HG02763 (cell line): ENCODE measurements around the gene KNSTRN.

ENCODE experiments used
- ATAC-seq: cut with Tn5 transposase; IDR thresholded peaks from one replicate; pipeline ENCODE4 v1.9.1; 2021; ENCODE audit warnings: mild to moderate bottlenecking, moderate library complexity; ENCODE audit not compliant: unreplicated experiment

The KNSTRN gene

DNA sequence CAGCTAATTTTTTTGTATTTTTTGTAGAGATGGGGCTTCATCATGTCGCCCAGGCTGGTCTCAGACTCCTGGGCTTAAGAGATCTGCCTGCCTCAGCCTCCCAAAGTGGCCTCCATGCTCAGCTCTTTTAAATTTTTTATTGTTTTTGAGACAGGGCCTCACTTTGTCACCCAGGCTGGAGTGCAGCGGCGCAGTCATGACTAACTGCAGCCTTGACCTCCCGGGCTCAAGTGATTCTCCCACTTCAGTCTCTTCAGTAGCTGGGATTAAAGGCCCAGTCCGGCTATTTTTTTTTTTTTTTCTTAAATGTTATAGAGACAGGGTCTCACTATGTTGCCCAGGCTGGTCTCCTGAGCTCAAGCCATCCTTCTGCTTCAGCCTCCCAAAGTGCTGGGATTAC, 43.2 kb downstream of the KNSTRN start:
- ATAC-seq, result no peak

DNA sequence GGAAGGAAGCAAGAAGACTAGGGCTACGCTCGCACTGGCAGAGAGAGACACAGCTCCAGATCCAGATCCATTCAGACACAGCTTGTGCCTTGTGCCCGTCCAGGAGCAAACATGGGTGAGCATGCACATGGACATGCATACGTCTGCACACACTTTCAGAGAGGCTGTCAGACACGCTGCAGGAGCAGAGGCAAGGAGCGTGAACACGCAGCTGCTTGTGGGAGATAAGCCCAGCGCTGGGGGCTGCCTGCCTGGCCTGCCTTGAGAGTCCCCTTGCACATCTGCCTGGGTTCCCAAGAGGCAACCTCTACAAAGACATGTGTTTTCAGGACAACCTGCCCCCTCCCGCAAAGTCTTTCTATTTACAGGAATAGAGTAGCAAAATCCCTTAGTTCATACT, 44.7 kb downstream of the KNSTRN start:
- ATAC-seq, result no peak

DNA sequence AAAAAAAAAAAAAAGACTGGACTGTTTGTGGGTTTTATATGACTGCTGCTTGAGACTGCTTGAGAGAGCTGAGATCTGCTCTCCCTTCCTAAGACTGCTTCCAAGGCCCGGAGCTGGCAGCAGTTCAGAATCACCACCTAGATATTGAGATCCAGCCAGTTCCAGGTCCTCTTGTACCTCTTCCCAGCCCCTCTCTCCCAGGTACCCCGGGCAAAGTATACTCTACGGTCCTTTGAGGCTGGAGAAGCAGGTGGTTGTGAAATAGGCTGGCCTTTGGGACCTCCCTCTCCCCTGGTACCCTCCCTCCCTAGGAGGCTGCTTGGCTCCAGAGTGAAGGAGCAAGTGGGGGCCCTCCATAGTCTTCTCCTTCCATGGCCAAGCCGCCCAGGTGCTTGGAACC, 45.7 kb downstream of the KNSTRN start:
- no peak for ATAC-seq

DNA sequence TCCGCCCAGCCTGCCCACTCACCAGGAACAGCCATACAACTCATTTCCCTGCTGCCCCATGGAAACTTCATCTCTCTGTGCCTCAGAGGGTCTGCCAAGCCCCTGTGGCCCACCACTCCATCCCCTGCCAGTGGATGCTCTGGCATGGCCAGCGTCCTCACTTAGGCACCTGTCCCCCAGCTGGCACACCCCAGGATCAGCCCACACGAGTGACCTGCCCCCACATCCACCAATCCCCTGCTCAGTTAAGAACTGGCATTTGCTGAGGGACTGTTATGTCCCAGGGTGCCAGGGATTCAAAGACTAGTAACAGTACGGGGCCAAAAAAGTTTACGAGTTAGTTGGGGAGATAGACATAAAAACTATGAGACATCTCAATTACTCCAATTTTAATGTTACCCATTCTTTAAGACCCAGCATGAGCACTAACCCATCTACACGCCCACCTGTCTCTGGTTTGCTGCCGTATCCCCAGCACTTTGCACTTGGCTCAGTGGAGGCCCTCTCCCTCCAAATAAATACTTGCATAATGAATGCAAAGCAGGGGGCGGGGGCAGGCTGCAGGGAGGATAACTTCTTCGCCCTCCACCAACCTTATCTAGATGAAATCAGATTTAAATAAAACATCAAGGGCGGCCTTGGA, 46.7 kb downstream of the KNSTRN start:
- no peak for ATAC-seq

DNA sequence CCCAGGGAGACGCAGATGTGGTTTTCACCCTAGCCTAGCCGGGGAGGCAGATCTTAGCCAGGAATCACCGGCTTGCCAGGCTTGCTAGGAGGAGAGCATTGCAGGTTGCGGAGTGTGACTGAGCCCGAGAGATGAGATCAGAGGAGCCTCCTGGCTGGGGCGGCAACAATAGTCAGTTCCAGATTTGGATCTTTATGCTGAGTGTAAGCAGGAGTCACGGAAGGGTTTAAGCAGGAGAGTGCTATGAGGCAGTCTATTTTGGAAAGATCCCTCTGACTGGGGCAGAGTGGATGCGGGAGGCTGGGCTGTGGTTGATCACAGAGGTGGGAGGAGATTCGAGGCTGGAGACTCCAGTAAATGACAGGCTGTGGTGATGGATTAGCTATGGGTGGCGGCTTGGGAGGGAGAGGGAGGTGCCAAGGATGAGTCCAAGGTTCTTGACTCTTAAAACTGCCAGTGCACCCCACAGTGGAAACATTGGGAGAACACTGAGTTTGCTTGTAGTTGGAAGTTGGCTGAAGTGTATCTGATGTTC, 47.8 kb downstream of the KNSTRN start:
- no peak for ATAC-seq

DNA sequence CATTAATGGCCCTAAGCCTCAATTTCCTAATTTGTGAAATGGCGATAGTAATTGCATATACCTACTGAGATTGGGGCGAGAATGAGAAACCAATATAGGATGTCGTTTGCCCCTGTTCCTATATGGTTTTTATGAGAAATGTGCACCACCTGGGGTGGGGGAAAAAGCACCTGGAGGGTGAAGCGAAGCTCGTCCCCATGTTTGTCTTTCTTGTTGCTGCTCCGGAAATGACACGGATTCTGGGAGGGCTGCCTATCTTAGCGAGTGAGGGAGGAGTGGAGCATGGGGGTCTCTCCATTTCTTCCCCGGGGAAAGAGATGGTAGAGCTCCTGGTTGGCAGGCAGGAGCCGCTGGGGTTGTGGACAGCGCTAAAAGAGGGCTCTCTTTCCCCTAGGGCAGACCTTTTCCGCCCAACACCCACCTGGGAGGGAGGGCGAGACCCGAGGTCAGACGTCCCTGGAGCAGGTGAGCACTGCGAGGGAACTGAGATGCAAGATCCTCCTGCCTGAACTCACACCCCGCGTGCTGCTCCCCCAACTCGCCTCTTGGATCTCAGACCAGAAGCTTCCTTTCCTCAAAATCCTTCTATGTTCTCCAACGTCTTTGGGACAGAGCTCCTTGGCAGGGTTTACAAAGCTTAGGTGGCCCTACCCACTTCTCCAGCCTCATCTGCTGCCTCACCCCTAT, 52.6 kb downstream of the KNSTRN start:
- no peak for ATAC-seq

DNA sequence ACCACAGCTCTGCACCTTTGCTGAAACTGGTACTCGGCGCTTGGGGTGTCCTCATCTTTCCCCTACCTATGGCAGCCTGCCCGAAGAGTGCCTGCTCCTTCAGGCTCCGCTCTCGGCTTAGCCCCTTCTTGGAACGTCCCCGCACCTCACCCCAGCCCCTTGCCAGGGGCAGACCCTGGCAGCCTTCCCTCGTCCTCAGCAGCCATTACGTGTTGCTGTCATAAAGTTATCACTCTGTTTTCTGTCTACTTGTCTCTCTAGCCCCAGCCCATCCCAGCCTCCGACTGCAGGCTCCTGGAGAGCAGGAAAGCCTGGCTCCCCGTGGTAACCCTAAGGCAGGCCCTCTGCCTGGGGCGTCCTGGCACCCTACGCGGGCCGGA, 53.2 kb downstream of the KNSTRN start:
- ATAC-seq, result no peak

DNA sequence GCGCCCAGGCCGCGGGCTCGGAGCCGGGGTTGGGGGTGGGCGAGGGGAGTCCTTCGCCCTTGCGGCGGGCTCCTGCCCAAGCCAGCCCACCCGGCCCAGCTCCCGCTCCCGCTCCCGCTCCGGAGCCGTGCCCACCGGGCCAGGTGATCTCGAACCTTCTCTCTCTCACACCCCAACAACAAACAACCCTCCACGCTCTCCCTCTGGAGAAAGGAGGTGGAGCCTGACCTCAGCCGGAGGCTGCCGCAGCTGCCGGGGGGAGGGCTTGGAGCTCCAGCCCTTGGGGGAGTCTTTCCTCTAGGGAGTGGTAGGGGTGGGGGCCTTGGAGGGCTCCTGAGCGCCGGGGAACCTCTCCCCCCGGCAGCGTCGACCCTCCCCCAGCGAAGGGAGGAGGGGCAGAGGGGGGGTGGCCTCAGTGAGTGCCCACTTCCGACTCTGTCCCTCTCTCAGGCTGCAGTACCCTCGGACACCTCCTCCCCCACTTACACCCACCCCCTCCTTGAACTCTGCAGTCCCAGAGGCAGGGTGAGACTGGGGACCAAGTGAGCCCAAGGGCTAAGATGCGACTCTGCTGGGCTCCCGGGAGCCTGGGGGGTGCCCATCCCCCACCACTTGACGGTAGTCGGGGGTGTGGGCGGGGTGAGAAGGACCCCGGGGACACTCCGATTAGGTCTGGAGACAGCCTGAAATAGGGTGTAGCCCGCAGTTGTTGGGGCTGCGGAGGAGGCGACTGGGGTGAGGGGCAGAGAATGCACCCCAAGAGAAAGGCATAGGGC, 53.8 kb downstream of the KNSTRN start:
- ATAC-seq, result no peak

DNA sequence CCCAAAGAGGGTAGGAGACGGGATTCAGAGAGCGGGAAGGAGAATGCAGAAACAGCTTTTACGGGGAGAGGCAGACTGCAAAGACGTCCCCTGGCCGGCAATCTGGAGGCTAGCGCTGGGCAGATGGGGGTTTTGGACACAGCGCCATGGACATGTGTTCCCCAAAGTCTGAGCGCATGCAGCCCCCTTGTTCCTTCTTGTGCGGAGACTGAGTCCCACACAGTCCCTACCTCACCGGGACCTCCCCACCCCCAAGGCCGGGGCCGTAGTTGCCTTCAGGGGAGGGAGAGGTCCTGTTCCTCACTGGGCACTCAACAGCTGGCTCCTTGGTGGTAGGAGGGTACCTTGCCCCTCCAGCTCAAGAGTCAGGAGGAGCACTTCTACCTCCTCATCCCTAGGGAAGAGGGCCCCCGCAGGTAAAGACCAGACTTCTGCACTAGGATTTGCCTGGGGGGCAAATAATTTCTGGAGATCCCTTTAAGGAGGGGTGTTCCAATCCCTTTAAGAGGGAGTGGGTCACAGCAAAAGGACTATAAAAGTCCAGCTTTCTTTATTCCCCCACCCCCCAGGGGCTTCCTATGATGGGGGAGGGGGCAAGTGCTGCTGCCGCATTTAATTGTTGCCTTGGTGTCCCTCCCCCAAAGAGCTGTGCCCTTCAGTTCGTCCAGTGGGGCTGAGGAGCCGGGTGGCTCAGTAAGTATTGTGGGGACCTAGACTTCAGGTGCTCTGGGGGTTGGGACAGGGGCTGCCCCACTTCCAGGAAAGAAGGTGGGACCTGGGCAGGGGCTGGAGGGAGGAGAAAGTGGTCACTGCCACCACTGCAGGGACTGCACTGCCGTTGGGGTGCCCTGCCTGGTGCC, 54.6 kb downstream of the KNSTRN start:
- ATAC-seq, result no peak

DNA sequence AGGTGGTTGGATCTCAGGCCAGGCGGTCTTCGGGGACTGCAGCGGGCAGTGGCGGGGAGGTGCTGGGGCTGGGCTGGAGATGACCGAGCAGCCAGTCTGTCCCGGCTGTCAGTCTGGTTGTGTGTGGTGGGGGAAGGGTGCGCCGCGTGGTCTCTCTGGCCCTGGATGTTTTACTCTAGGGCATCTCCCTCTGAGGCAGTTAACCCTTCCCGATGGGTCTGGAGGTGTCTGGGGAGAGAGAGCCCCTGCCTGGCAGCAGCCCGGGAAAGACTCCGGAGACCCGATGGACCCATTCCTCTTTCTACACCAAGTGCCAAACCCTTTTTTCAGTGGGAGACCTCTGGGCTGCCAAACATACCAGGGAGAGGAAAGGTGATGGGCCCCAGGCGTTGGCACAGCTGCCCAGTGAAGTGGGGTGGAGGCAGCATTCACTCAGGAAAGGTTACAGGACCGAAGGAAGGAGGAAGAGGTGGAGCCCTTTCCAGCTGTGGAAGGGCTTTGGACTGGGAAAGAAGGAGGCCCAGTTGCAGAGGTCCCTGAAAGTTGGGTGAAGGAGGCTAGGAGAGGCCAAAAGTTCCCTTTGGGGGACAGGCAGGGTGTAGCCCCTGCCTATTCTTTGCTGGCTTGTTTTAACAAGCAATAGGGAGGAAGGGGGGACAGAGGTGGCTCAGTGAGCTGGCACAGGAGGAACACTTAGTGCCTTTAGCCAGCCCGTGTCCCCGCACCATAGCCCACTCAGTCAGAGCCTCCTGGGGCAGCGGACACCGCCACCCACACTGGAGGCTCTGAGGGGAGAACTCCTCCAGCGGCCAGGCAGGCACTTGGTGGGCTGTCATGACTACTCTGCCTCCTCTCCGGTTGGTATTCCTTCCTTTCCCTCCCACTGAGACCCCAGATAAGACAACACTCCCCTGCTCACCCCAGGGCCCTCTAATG, 55.5 kb downstream of the KNSTRN start:
- ATAC-seq, result no peak

DNA sequence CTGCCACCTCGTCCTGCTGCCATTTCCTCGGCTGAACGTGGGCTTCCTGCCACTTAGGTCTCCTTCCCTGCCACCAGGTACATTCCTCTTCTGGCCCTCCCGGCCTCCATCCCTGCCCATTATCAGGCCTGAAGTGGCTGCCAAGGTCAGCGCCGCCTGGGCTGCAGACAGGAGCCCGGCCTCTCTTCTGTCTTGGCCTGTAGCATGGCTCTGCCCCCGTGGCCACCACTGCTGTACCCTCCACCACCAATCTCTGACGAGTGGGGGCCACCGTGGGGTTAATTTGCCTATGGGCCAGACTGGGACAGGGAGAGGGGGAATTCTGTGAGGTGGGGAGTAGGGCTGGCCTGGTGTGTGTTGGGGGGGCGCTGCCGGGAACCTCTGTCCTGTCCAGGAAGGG, 56.2 kb downstream of the KNSTRN start:
- ATAC-seq, result no peak

DNA sequence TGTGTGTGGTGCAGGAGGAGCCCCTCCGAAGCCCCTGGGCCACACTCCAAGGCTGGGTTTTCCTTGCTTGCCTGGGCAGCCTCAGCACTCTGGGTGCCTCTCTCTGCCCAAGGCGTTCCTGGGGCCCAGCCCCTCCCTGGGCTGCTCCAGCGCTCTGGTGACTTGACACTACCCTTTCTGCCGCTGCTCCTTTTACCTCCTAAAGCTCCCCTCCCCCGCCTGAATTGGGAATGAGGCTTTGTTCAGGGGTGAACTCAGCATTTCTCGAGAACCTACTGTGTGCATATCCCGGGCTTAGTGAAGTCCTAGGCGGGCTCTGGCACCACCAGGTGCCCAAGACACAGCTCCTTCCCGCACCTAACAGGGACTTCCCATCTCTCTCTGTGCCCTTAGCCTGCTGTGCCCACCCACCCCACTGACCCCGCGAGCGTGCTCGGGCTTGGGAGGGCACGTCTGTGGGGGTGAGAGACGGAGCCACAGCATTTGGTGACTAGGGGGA, 57.0 kb downstream of the KNSTRN start:
- no peak for ATAC-seq

DNA sequence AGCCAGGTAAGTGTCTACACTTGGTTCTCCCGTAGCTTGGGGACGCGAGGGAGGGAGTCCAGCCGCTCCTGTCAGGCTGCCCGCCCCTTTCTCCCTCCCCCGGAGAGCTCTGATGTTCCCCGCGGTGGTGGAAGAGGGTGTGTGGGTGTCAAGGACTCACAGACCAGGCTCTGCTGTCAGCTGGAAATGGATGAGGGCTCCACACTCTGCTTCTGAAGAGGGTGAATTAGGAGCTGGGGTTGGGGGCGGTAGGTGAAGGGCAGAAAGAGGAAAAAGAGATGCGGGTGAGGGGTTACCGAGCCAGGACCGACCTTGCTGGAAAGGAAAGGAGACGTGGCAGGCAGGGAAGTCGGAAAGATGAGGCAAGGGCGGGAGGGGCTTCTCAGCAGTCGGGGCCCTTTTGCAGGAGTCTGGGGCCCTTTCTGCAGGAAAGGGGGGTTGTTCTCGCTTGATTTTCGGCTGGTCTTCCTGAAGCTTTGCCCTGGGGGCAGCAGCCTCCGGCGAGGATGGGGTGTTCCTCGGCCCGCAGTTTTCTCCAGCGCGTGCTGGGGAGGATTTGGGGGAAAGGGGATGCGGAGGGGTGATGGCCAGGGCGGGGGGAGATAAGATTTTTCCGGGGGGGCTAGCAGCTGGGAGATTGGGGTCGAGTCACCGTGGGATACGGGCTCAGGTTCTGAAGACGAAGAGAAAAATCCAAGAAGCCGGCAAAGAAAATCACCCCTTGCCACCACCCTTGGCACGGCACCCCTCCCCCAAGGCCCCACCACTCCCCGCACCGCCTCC, 57.6 kb downstream of the KNSTRN start:
- no peak for ATAC-seq

DNA sequence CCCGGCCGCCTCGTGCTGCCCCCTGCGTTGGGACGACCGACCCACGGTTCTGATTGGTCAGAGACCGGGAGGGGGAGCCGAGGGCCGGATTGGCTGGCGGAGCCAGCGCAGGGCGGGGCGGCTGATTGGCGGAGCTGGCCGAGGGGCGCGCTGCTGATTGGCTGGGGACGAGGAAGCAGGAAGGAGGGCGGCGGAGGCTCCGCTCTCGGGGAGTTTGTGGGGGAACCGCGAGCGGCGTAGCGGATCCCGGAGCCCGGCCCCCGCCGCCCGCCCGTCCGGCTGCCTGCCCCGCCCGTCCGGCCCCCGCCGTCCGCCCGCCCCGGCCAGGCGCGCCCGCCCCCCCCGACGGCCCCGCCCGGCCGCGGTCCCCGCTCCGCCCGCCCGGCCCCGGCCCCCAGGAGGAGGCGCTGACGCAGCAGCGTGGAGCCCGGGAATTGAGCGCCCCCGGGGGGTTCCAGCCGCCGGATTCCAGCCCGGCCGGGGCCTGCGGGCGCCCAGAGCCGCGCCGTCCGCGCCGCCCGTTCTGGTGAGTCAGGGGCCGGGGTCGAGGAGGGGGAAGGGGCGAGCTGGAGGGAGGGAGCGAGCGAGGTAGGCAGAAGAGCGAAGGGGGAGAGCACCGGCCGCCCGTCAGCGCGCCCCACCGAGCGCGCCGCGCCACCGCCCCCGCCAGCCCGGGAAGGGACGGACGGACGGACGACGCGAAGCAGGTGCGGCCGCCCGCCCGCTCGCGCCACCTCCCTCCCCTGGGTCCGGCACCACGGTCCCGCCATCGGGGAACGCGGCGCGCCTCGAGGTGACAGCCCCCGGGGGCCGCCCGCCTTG, 58.4 kb downstream of the KNSTRN start, which contains the start of gene BAHD1:
Gene BAHD1, plus strand, starts transcription at position 211 of the 822 bp plus-strand sequence. CDS start 17,512 bp downstream, outside the sequence.
- ATAC-seq, result peak; percentile 91

DNA sequence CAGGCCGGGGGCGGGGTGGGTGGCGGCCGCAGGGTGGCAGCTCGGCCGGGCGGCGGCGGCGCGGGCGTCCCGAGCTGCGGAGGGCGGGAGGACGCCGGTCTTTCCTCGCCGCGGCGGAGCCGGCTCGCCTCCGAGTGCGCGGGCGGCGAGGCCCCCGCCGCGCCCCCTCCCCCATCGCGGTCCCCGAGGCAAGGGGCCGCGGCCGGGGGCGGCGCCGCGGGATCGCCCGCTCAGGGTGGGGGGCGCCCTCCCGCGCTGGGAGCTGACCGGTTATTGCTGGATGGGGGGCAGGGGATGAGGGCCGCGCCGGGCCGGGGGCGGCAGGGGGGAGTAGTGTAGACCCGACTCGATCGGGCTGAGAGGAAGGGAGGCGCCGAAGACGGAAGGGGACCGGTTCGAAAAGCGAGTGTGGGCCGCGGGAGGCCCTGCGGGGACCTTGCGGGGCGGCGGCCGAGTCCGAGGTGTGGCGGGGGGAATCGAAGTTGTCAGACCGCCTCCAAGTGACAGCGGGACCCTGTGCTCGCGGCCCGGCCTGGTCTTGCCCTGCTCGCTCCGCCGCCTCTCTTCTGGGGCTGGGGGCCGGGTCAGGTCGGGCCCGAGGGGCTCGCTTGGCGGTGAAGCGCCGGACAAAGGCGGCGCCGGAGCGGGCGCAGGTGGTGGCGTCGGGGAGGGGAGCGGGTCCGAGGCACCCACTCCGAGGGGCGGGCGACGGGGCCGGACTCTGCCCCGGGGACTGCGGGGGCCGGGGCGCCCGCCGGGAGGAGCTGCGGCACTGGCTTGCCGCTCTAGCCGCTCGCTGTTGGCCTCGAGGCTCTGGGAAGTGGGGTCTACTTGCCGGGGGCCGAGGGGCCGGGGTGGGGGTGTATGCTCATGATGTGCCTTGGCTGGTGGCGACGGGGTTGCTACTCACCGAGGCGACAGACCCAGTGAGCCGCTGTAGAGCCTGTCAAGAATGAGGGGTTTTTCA, 59.3 kb downstream of the KNSTRN start:
- peak; percentile 8 for ATAC-seq

DNA sequence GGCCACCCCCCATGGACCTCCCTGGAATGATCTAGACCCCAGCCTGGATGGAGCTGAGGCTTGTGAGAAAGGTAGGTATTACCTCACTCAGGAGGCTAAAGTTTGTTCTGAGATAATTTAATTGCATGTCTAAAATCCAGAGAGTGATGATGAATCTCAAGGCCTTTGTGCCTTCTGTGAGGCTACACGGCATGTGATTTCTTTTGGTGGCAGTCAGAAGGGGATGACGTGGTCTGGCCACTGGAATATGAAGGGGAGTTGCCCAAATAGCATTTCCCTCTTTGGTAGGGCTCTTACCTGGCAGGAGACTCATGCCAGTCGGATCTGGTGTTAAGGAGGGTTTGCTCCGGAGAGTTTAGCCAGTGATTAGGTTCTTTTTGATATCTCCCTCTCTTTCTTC, 60.7 kb downstream of the KNSTRN start:
- ATAC-seq, result no peak

DNA sequence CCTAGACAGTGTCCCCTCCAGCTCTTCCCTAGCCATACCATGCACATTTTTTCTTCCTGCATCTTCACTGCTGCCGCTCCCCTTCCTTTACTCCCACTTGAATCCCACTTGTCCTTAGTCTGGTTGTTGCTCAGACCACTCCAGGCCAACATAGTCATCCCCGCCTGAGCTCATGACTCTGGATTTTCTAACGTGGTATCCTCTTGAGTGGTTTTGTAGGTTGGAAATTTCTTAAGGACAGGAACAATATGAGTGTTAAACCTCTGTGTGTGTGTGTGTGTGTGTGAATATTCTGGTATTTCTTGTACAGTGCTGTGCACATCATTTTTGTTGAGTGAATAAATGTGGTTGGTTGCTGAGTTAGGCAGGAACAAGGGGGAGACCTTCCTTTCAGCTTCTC, 61.3 kb downstream of the KNSTRN start:
- no peak for ATAC-seq
